ENCODE data around the gene FHOD3.
"Not testable (repeated sequence)": the region's sequence is repeated elsewhere in the genome, so short reads cannot be mapped to it uniquely, and the experiment has no call there.

FHOD3 gene

GRCh38 chr18:36455931-36456330, 158.4 kb downstream of the FHOD3 start:
- no peak for DNase-seq

- DNase-seq, result no peak
These were observed 159.1 kb downstream of the FHOD3 start for GRCh38 chr18:36456622-36457021.

GRCh38 chr18:36457683-36458082, 160.2 kb downstream of the FHOD3 start:
- DNase-seq, result no peak

GRCh38 chr18:36458306-36458705, 160.8 kb downstream of the FHOD3 start:
- no peak for DNase-seq

GRCh38 chr18:36459203-36459602, 161.7 kb downstream of the FHOD3 start:
- DNase-seq, result no peak

- no peak for DNase-seq
These were observed 162.3 kb downstream of the FHOD3 start for GRCh38 chr18:36459786-36460185.

GRCh38 chr18:36460324-36460850, 162.9 kb downstream of the FHOD3 start:
- DNase-seq, result no peak

- no peak for DNase-seq
These were observed 163.3 kb downstream of the FHOD3 start for GRCh38 chr18:36460854-36461253.

GRCh38 chr18:36461551-36461987, 164.1 kb downstream of the FHOD3 start:
- DNase-seq, result no peak

GRCh38 chr18:36463516-36463915, 166.0 kb downstream of the FHOD3 start:
- DNase-seq, result not testable (repeated sequence)

- DNase-seq, result no peak
These were observed 166.7 kb downstream of the FHOD3 start for GRCh38 chr18:36464126-36464651.

- no peak for DNase-seq
These were observed 167.8 kb downstream of the FHOD3 start for GRCh38 chr18:36465276-36465675.

- no peak for DNase-seq
These were observed 168.5 kb downstream of the FHOD3 start for GRCh38 chr18:36465970-36466369.

GRCh38 chr18:36467614-36468013, 170.1 kb downstream of the FHOD3 start:
- no peak for DNase-seq

- no peak for DNase-seq
These were observed 170.6 kb downstream of the FHOD3 start for GRCh38 chr18:36468161-36468560.

- DNase-seq, result no peak
These were observed 171.9 kb downstream of the FHOD3 start for GRCh38 chr18:36469461-36469860.

GRCh38 chr18:36470896-36471295, 173.4 kb downstream of the FHOD3 start:
- DNase-seq, result no peak

GRCh38 chr18:36471393-36471792, 173.9 kb downstream of the FHOD3 start:
- DNase-seq, result no peak

GRCh38 chr18:36476433-36476832, 178.9 kb downstream of the FHOD3 start:
- DNase-seq, result no peak

GRCh38 chr18:36477776-36478175, 180.3 kb downstream of the FHOD3 start:
- no peak for DNase-seq

- DNase-seq, result no peak
These were observed 183.7 kb downstream of the FHOD3 start for GRCh38 chr18:36481201-36481657.

GRCh38 chr18:36481935-36482334, 184.4 kb downstream of the FHOD3 start:
- no peak for DNase-seq

GRCh38 chr18:36484591-36484990, 187.1 kb downstream of the FHOD3 start:
- no peak for DNase-seq

GRCh38 chr18:36485772-36486171, 188.3 kb downstream of the FHOD3 start:
- no peak for DNase-seq

- no peak for DNase-seq
These were observed 190.6 kb downstream of the FHOD3 start for GRCh38 chr18:36488131-36488530.
